ENCODE data around the gene GLDC. TPM values are rescaled to one million over a fixed set of nuclear protein-coding genes. Genes with fewer than 3 reads are reported as not detected.
"Not testable (repeated sequence)": the region's sequence is repeated elsewhere in the genome, so short reads cannot be mapped to it uniquely, and the experiment has no call there.

Gene GLDC
- total RNA-seq, 2 experiments from 2014 or later, result 3.1 to 4.1 TPM

DNA sequence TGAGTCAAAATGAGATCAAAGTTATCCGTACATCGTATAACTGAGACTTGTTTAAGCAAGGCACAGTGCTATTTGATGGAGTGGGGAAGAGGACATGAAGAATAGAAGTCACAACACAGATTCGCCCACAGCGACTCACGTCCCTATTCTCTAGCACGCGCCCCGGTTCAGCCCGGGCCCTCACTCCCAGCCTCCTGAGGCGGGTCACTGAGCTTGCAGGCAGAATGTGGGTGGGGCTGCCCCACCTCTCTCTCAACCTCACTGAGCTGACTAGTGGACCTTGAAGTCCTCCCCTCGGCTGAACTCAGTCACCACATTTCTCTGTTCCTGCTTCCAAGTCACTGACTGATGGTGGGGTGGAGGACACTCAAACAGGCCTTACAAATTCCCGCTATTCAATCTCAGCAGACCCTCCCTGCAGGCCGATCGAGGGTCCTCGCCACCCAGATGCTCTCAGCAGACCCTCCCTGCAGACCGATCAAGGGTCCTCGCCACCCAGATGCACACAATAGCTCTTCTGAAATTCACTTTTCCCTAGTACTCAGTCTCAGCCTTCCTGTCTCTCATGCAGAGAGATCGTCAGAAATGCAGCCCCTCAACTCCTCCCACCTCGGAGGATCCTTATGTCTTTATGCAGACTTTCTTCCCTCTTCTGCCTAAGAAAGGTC is 12.9 kb downstream of the GLDC start:
- ChIA-PET POLR2A (no interaction called here), CTCF (no interaction called here)

DNA sequence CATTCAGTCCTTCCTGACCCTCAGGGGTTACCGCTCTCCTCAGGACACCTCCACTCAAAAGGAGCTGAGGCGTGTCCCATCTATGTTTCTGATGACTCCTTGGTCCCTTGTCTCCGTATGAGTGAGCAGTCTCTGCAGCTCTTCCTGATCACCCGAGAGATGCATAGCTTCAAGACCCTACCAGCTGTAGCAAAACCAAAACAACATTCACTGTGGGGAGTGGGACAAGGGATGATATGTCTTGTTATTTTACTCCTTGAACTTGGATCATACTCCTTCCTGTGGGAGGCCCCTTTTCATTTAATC is 14.4 kb downstream of the GLDC start:
- ChIA-PET CTCF (no interaction called here), POLR2A (no interaction called here)

DNA sequence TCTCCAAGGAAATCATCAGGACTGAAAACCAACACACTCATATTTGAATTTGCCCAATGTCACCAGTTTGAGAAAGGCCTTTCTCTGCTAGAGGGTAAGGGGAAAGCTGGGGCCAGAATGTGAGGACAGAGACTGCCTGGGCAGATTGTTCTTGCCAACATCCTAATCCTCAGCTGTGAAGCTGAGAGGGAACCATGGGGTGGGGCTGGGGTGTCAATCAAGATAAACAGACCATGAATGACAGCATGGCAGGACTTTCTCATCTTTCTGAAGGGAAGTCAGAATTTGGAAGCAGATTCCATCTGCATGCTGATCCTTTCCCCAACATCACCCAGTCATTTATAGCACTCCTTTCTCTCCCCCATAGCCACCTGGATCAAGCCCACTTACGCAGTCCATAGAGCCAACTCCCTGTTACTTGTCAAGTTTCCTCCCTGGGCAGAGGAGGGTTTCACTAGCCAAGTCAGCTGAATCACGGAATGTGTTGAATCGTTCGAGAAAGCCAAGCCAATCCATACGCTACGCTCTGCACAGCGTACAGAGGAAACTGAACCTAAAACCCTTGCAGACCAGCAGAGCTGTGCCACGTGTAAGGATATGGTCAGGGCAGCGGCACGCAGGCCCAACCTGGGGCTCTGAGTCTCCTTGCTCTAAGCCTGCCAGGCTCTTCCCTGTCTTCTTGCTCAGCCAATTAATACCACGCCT is 14.9 kb downstream of the GLDC start:
- ChIA-PET CTCF (no interaction called here), POLR2A (no interaction called here)

DNA sequence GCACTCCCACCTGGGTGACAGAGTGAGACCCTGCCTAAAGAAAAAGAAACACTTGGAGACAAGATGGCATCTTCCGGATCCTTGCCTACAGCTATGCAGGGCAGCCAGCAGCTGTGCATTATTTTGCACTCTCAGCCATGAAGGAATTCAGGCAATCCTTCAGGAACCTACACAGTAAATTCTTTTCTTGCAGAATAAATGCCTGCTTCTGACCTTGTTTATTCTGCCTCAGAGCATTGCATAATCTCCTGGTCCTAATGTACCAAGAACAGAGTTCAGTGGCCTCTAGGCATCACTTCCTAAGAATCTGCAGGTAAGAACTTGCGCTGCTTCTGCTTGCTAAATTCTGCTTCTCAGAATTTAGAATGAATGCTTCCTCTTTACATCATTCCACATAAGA is 16.8 kb downstream of the GLDC start:
- ChIA-PET POLR2A (no interaction called here), CTCF (interaction anchor here (1.2 kb wide), 1 partner anchor 44 kb away, joined by 3 read pairs; no protein-coding TSS in a partner anchor)

DNA sequence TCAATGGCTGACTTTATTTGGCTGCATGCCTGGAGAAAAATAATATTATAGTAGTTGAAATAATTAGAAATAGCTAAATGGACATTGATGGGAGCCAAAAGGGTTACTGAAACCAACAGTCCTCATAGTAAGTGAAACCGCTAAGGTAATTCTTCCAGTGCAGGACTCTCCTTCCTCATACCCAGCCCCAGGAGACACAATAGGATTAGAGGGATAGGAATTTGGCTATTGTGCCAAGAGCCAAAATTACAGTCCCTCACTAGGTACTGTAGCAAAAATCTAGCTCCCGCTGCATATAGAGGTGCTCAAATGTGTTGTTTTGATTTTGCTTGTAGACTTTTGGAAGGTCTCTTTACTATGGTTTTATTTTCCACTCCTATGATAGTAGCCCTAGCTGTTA is 20.2 kb downstream of the GLDC start:
- ChIA-PET CTCF (no interaction called here), POLR2A (no interaction called here)

DNA sequence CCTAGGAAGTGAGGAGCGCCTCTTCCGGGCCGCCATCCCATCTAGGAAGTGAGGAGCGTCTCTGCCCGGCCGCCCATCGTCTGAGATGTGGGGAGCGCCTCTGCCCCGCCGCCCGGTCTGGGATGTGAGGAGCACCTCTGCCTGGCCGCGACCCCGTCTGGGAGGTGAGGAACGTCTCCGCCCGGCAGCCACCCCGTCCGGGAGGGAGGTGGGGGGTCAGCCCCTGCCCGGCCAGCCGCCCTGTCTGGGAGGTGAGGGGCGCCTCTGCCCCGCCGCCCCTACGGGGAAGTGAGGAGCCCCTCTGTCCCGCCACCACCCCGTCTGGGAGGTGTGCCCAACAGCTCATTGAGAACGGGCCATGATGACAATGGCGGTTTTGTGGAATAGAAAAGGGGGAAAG is 22.7 kb downstream of the GLDC start:
- POLR2A ChIA-PET, CTCF ChIA-PET: not testable (repeated sequence)

DNA sequence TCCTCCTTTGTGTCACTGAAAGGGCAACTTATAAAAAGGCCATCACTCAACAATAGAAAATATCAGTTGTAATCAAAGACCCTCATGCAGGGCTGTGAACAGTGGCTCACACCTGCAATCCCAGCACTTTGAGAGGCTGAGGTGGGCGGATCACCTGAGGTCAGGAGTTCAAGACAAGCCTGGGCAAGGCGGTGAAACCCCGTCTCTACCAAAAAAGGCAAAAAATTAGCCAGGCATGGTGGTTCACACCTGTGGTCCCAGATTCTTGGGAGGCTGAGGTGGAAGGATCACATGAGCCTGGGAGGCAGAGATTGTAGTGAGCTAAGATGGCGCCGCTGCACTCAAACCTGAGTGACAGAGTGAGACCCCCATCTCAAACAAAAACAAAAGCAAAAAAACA is 24.7 kb downstream of the GLDC start:
- CTCF ChIA-PET, result no interaction called here
- POLR2A ChIA-PET, result no interaction called here

DNA sequence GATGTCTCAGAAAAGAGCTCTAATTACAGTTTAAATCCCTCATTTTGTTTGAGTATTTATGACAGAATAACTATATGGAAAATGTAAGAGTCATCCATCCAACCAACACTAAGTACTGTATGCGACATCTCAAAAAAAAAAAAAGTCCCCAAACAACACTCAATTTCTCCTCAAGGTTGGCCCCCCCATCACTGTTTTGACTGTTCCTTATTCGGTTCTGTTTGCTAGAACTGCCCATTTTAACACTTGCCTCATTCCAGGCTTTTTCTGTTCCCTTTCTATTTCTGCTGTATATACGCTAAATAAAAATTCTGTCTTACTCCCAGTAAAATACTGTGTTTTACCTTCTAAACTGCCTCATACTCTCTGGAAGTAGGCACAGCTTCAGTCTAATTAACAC is 25.2 kb downstream of the GLDC start:
- ChIA-PET CTCF (no interaction called here), POLR2A (no interaction called here)

DNA sequence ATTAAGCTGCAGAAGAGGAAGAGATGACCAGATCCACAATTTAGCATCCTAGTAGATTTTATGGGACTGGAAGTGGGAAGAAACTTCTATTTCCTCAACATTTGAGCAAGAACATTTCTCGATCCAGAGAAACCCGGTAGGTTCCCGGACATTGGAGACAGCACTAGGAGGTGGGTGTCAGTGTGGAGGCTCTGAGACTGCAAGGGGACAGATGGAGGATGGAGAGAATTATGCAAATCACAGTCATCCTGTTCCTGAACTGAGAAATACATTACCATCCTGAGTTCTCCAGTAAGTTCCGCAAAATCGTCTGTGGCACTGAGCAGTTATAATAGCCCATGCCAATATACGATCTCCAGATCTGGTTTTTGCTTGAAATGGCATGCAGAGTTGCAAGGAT is 25.6 kb downstream of the GLDC start:
- ChIA-PET CTCF (interaction anchor here (1.6 kb wide), 1 partner anchor 19 kb away, joined by 3 read pairs; no protein-coding TSS in a partner anchor), POLR2A (no interaction called here)

DNA sequence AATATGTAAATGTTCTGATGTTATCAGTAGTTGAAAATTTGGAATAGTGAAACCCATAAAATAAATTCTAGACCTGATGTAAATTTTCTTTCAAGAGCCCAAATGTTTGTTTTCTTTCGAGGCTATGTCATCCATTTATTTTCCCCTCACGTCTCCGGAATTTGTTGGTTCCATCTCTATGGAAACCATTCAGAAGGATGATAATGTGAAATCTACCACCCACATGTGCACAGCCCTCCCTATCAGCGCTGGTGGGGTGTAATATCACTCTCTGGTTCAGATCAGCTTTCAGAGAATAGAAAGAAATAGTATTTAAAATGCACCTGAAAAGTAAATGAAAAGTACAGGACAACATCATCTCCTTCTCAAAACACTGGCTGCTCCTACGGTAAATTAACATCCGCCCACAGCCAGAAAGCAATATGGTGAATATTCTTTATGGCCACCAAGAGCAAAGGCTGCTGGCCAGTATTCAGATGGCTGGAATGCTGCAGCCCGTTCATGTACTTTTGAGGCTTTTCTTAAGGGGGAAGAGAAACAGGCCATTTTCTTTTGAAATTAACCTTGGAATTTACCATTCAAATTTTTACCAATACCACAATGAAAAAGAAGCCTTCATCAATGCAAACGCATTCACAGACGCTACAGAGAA is 28.5 kb downstream of the GLDC start:
- CTCF ChIA-PET, result no interaction called here
- POLR2A ChIA-PET, result no interaction called here

DNA sequence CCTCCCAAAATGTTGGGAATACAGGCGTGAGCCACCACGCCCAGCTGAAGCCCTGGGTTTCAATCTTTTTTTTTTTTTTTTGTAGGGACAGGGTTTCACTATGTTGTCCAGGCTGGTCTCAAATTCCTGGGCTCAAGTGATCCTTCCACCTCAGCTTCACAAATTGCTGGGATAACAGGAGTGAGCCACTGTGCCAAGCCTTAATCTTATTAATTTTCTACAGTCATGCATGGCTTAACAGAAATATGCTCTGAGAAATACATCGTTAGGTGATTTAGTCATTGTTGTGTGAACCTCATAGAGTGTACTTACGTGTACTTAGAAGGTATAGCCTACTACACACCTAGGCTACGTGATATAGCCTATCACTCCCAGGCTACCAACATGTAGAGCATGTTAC is 31.0 kb downstream of the GLDC start:
- ChIA-PET POLR2A (no interaction called here), CTCF (interaction anchor here (0.7 kb wide), 1 partner anchor 186 kb away, joined by 4 read pairs; no protein-coding TSS in a partner anchor)

DNA sequence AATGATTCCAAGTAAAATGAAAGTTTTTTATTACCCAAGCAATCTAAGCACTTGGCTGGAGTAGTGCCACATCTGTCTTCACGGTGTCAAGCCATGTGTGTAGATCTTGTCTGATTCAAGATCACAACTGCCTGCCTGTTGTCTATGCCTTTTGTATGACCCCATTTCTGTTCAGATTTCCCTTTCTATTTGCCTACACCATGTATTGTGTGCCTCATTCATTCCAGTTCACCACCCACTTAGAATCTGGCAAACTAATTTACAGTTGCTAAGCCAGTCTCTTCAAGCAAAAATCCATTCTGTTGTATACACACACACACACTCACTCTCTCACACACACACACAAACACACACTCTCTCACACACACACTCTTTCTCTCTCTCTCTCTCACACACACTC is 33.7 kb downstream of the GLDC start:
- POLR2A ChIA-PET, result no interaction called here
- CTCF ChIA-PET, result no interaction called here

DNA sequence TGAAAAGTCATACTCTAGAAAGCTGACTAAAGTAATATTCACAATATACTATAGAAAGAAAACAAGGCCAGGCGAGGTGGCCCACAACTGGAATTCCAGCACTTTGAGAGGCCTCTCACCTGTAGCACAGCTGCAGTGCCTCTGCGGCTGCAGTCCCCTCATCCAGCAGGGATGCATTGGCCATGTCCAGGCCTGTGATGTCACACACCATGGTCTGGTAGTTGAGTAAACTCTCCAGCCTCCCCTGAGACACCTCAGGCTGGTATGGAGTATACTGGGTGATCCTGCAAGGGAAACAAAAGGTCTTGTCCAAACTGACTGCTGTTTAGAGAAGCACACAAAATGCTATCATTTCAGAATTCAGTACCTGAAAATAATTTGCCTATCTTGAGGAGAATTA is 35.5 kb downstream of the GLDC start:
- ChIA-PET POLR2A (no interaction called here), CTCF (no interaction called here)

DNA sequence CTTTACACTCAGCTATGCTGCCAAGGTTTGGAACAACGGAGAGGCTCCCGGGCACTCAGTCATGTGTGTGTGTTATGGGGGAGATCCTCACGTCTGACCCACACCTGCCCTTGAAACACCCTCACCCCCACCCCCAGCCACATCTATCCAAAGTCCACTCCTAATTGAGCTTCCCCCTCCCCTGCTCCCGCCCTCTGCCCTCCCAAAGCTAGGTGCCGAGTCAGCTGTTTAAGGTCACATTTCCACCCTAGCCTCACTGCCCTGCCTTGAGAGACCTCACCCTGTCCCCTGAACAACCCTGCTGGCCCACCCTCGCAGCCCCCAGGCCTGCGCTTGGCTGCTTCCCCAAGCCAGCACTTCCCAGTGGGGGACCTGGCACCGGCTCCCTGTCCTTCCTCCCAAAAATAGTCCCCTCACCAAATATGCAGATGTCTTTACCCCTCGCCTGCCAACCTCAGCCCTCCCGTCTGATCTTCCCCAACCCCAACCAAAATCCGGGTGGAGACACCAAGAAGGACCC is 36.0 kb downstream of the GLDC start:
- POLR2A ChIA-PET, result no interaction called here
- CTCF ChIA-PET, result no interaction called here

DNA sequence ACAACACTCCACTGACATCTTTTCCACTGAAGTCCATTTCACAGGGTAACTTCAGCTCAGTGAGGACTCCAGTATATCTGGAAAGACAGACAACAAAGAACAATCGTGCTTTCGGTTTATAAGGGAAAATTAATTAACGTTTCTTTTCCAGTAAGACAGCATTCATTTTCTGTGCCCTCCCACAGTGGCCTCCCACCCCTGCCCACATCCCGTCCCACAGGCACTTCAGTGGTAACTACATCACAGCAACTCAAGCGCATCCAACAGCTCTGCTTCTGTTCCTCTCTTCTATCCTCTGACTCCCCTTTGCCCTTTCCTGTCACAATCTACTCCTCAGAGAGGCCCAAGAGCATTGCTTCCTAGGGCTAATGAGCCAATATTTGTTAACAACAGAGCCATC is 40.3 kb downstream of the GLDC start:
- POLR2A ChIA-PET, result no interaction called here
- CTCF ChIA-PET, result no interaction called here

DNA sequence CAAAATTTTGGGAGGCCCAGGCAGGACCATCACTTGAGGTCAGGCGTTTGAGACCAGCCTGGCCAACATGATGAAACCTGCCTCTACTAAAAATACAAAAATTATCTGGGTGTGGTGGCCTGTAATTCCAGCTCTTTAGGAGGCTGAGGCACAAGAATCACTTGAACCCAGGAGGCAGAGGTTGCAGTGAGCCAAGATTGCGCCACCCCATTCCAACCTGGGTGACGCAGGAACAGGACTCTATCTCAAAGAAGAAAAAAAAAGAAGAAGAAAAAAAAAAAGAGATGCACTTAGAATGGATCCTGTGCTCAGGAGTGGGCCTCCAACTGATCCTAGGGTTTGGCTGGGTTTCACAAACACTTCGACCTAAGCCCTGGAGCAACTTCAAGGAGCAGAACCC is 45.1 kb downstream of the GLDC start:
- CTCF ChIA-PET, result interaction anchor here (0.9 kb wide), 1 partner anchor 68 kb away, joined by 3 read pairs; no protein-coding TSS in a partner anchor
- POLR2A ChIA-PET, result interaction anchor here (0.7 kb wide), 1 partner anchor 155 kb away, joined by 4 read pairs; no protein-coding TSS in a partner anchor

DNA sequence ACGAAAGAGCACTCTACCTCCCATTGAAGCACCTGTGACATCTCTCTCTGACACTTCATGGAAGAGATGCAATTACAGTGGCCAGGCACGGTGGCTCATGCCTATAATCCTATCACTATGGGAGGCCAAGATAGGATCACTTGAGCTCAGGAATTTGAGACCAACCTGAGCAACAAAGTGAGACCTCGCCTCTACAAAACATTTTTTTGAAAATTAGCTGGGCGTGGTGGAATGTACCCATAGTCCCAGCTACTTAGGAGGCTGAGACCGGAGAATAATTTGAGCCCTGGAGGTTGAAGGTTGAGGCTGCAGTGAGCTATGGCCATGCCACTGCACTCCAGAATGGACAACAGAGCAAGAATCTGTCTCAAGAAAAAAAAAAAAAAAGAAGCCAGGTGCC is 45.5 kb downstream of the GLDC start:
- CTCF ChIA-PET, result interaction anchor here (0.9 to 2.2 kb wide), 2 partner anchors 15 to 69 kb away, joined by 3 to 7 read pairs; no protein-coding TSS in a partner anchor
- POLR2A ChIA-PET, result interaction anchor here (0.7 kb wide), 1 partner anchor 156 kb away, joined by 4 read pairs; no protein-coding TSS in a partner anchor

DNA sequence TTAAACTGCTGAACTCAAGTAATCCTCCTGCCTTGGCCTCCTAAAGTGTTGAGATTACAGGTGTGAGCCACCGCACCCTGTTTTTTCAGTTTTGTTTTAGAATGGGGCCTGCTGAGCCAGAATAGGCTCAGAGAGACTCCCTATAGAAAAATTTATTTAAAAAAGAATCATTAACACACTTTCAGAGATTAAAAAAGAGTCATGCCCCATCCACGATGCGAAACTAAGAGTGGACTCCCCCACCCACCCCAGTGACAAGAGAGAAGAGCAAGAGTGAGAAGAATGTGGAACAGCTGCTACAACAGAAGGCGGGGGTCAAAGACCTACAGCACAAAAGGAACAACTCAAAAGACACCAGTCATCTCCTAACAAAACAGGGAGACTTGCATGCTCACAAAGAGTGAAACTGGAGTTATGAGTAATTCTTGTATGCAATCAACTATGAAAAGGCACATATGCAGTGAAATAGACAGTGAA is 47.2 kb downstream of the GLDC start:
- POLR2A ChIA-PET, result interaction anchor here (0.9 kb wide), 1 partner anchor 84 kb away, joined by 4 read pairs; no protein-coding TSS in a partner anchor
- CTCF ChIA-PET, result interaction anchor here (2.2 kb wide), 1 partner anchor 13 kb away, joined by 7 read pairs; no protein-coding TSS in a partner anchor

DNA sequence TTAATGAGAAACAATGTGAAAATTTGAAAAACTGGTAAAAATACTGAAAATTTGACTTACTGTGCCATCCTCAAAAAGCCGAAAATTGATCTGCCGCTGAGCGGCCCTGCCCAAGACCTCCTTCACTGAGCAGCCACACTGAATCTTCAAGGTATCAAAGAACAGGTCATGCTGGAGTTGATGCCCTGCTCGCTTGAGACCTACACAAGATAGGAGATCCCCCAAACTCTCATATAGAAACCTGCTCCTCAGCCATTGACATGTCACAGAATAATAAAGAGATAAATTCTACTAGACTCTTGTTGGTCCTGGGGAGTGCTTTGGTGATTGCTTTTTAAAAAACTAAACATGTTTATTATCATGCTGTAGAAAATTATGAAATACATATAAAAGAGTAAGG is 52.7 kb downstream of the GLDC start:
- POLR2A ChIA-PET, result no interaction called here
- CTCF ChIA-PET, result no interaction called here

DNA sequence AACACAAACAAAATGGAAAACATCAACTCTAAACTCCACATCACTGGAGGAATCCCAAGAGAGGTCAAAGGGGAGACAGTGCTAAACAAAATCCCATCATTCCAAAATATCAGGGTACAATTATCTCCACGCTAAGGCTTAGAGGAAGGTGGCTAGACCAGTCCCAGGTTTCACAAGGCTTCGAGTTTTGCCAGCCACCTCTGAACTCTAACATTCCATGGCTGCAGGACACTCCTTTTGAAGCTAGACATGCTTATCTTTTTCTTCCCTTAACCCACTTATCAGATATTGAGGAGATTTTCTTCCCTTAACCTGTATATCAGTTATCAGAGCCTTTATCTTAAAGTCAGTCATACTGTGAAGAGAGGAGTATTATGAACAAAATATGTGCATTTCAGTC is 53.3 kb downstream of the GLDC start:
- CTCF ChIA-PET, result interaction anchor here (0.6 kb wide), 1 partner anchor 75 kb away, joined by 3 read pairs; no protein-coding TSS in a partner anchor
- POLR2A ChIA-PET, result no interaction called here

All from activated CD8-positive, alpha-beta memory T cell treated with anti-CD3 and anti-CD28 coated beads for 36 hours (primary cell).